AG10803 (cell line): ENCODE data around the gene LRFN4.

Experiments
- DNase-seq: peaks from one replicate; pipeline ENCODE4 v3.0.0; 2010; ENCODE audit warnings: low read depth
- H3K4me3 ChIP-seq: 2 replicates; pipeline ENCODE4 v1.5.1; 2011; ENCODE audit warnings: mild to moderate bottlenecking, low read length, control low read depth
- CTCF ChIP-seq: conservative IDR thresholded peaks from 2 replicates; pipeline ENCODE4 v1.5.1; 2011; ENCODE audit warnings: mild to moderate bottlenecking, low read length, control low read depth, inconsistent platforms

The LRFN4 gene

GRCh38 chr11:66840317-66841091 is 16.4 kb upstream of the LRFN4 start:
- no peak for TF ChIP-seq CTCF
- DNase-seq, result no peak
- H3K4me3 ChIP-seq, result no peak overlapping the region

GRCh38 chr11:66841861-66842260 is 15.0 kb upstream of the LRFN4 start:
- DNase-seq, result no peak

GRCh38 chr11:66842501-66842895 is 14.4 kb upstream of the LRFN4 start:
- TF ChIP-seq CTCF, result no peak
- H3K4me3 ChIP-seq, result peak overlapping the region; percentile 92
- no peak for DNase-seq

More at GRCh38 chr11:66841861-66842260, 15.0 kb upstream of the LRFN4 start:
- H3K4me3 ChIP-seq, result peak overlapping the region; percentile 92
- TF ChIP-seq CTCF, result no peak

- TF ChIP-seq CTCF, result no peak
- H3K4me3 ChIP-seq, result peak within 1 kb of the TSS; percentile 100
- DNase-seq, result peak; percentile 87
Observed at GRCh38 chr11:66842896-66843775, 13.7 kb upstream of the LRFN4 start, which contains the start of gene RCE1. Gene RCE1 (plus strand): TSS chr11:66843441. CDS start chr11:66843456, 15 bp downstream.

GRCh38 chr11:66843776-66844495 is 12.9 kb upstream of the LRFN4 start:
- DNase-seq, result no peak
- H3K4me3 ChIP-seq, result peak overlapping the region; percentile 100

More at GRCh38 chr11:66843776-66844495, 12.9 kb upstream of the LRFN4 start:
- TF ChIP-seq CTCF, result no peak
